HG02763 (cell line): ENCODE results near the gene ST8SIA6.

Source experiments
- ATAC-seq: cut with Tn5 transposase; IDR thresholded peaks from one replicate; pipeline ENCODE4 v1.9.1; 2021; ENCODE audit warnings: mild to moderate bottlenecking, moderate library complexity; ENCODE audit not compliant: unreplicated experiment

Gene ST8SIA6

DNA sequence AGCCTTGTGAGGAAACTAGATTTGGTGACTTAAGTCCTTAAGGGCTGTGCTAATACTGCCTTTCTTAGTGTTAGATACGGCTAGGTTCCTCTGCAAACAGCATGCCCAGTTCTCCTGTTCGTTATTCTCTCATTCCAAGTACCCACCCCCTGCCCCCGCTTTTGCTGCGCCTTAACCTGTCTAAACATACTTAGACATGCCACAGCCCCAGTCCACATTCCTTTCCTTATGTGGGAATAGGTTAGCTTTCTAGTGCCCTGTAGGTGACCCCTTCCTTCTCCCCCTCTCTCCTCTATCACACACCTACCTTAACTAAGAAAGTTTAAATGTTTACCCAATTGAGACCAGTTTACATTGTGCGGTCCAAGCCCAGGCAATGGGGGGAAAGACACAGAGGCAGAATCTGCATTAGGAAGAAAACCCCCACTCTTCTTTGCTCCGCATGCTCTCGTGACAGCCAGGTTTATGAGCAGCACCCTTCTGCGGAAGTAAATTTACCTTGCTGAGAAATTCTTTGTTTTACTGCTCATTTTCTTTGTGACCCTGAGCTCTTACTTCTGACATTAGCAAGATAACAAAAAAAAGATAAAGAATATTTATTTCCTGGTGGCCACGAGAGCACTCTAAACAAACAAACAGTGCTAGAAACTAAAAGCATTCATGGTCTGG is 177.5 kb downstream of the ST8SIA6 start:
- no peak for ATAC-seq

DNA sequence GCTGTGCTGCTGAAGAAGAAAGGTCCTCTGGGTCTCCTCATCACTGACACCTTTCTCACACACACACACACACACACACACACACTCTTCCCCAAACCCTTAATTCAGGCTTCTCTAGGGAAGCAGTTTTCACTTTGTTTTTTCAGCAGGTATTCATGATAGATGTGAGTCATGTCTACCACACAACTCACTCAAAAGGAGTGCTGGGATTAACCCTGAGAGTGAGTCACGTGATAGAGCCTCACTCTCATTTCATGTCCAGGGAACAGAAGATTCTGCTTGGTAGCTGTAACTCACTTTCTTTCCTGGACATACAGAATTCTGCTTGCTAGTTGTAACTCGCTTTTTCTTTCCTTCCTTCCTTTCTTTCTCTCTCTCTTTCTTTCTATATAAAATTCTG is 181.0 kb downstream of the ST8SIA6 start:
- no peak for ATAC-seq

DNA sequence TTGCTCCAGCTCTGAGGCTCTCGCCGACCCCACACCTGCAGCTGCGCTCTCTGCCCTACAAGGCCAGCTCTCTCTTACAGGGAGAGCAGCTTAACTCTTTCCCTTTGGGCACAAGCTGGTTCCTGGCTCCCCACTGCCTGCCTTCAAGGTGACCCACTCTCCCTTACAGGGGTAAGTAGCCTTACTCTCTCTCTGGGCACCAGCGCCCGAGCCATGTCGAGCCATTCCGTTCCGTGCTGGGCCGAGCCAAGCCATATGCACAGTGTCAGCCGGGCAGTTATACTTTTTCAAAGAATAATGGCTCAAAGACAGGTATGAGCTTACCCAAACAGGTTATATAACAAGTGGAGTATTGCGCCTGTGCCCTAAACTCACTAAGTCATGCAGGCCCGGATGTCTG is 181.7 kb downstream of the ST8SIA6 start:
- no peak for ATAC-seq
